ENCODE data around the gene NPY. TPM values are rescaled to one million over a fixed set of nuclear protein-coding genes. Genes with fewer than 3 reads are reported as not detected.

The NPY gene
- total RNA-seq, 4 donors from 2014 or later: not detected

DNA sequence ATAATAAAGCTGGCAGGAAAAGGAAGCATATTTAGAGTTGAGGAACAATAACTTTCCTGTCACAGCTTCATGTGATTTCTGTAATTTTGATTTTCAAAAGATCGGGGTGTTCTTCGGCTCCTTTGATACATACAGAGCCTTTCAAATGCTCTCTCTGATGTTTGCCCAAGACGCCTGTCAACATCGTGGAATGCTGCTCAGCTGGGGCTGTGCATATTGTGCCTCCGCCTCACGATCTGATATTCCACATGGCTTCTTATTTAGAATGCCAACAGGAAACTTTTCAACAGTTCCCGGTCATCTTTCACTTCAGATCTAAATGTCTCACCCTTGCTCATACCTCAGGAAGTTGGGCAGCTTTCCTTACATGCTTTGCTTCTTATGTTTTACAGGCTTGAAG, 7.3 kb downstream of the NPY start:
- Histone ChIP-seq H3K4me1 (no peaks in the 10 kb centered on the region), H3K4me3 (no peak overlapping the region), H3K27ac (no peak overlapping the region), H3K27me3 (peaks cover under 1 to 6% (median 5%) of the 10 kb centered on the region in 3 donors), H3K9me3 (no peaks in the 10 kb centered on the region), H3K36me3 (no peaks in the 10 kb centered on the region)
- DNase-seq: no peak
- in situ Hi-C loops (cut with MboI; ENCODE audit: low sequenced_read_pairs in 4 of 4) (loop anchor here in 2 of 4 donors (10.0 to 25.0 kb wide), 2 partner anchors 371 to 374 kb away; no protein-coding TSS in a partner anchor), intact Hi-C loops (cut with DNase I; ENCODE audit: low total_unique reads) (loop anchor here (2.0 kb wide), 1 partner anchor 374 kb away; no protein-coding TSS in a partner anchor)
- TF ChIP-seq, protein P1, sequence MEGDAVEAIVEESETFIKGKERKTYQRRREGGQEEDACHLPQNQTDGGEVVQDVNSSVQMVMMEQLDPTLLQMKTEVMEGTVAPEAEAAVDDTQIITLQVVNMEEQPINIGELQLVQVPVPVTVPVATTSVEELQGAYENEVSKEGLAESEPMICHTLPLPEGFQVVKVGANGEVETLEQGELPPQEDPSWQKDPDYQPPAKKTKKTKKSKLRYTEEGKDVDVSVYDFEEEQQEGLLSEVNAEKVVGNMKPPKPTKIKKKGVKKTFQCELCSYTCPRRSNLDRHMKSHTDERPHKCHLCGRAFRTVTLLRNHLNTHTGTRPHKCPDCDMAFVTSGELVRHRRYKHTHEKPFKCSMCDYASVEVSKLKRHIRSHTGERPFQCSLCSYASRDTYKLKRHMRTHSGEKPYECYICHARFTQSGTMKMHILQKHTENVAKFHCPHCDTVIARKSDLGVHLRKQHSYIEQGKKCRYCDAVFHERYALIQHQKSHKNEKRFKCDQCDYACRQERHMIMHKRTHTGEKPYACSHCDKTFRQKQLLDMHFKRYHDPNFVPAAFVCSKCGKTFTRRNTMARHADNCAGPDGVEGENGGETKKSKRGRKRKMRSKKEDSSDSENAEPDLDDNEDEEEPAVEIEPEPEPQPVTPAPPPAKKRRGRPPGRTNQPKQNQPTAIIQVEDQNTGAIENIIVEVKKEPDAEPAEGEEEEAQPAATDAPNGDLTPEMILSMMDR (IDR thresholded peaks at IDR 0.05 in 4 of 5, conservative IDR thresholded peaks at IDR 0.05 in 1 of 5): no peak
- TF ChIP-seq POLR2A (IDR thresholded peaks at IDR 0.05): no peak
- ATAC-seq: no peak

DNA sequence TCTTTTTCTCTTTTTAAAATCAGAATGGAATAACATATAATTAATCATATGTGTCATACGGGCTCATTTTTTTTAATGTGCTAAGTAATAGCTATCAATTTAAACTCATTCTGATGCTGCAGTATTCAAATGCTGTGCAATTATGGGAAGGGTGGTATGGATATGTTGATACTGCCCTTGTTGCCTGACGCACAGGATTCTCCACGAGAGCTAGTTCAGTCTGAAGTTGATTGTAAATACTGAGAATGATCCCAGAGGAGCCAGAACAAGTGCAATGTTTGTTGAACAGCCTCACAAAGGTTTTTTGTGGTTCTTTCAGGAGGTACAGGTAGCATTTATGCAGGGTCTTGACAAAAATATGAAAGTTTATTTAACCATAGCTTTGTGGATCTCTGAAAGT, 13.4 kb downstream of the NPY start:
- no peak for ATAC-seq
- Histone ChIP-seq H3K9me3 (no peaks in the 10 kb centered on the region), H3K4me1 (no peaks in the 10 kb centered on the region), H3K27me3 (no peaks in the 10 kb centered on the region), H3K4me3 (no peak overlapping the region), H3K36me3 (no peaks in the 10 kb centered on the region), H3K27ac (no peak overlapping the region)
- DNase-seq: no peak
- intact Hi-C loops (cut with DNase I; ENCODE audit: low total_unique reads): no loop called here
- in situ Hi-C loops (cut with MboI; ENCODE audit: low sequenced_read_pairs in 4 of 4): loop anchor here in 2 of 4 donors (10.0 to 25.0 kb wide), 2 partner anchors 365 to 367 kb away; no protein-coding TSS in a partner anchor
- TF ChIP-seq POLR2A (IDR thresholded peaks at IDR 0.05): no peak
- TF ChIP-seq, protein P1 (IDR thresholded peaks at IDR 0.05 in 4 of 5, conservative IDR thresholded peaks at IDR 0.05 in 1 of 5): no peak

DNA sequence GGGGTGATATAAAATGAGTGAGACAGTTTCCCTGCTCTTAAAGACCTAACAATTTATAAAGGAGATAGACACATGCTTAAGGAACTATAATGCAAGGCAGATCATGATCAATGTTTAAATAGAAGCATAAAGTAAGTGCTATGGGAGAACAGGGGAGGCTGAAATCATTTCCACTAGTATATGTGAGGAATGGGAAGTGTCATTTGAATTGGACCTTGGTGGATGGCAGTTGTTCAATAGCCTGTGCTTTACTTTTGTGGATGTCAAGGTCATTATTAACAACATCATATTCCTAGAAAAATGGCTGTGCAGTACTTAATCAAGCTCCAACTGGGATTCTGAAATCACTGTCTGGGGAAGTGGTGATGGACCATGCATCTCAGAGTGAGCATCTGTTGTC, 14.7 kb downstream of the NPY start:
- H3K4me3 ChIP-seq: no peak overlapping the region
- no peak for TF ChIP-seq POLR2A (IDR thresholded peaks at IDR 0.05)
- TF ChIP-seq, protein P1 (IDR thresholded peaks at IDR 0.05 in 4 of 5, conservative IDR thresholded peaks at IDR 0.05 in 1 of 5): no peak
- intact Hi-C loops (cut with DNase I; ENCODE audit: low total_unique reads) (no loop called here), in situ Hi-C loops (cut with MboI; ENCODE audit: low sequenced_read_pairs in 4 of 4) (loop anchor here in 2 of 4 donors (10.0 to 25.0 kb wide), 2 partner anchors 364 to 366 kb away; no protein-coding TSS in a partner anchor)
- no peaks in the 10 kb centered on the region for H3K4me1 ChIP-seq
- no peaks in the 10 kb centered on the region for H3K36me3 ChIP-seq
- H3K27ac ChIP-seq: no peak overlapping the region
- no peak for DNase-seq
- no peaks in the 10 kb centered on the region for H3K9me3 ChIP-seq
- no peaks in the 10 kb centered on the region for H3K27me3 ChIP-seq
- no peak for ATAC-seq

DNA sequence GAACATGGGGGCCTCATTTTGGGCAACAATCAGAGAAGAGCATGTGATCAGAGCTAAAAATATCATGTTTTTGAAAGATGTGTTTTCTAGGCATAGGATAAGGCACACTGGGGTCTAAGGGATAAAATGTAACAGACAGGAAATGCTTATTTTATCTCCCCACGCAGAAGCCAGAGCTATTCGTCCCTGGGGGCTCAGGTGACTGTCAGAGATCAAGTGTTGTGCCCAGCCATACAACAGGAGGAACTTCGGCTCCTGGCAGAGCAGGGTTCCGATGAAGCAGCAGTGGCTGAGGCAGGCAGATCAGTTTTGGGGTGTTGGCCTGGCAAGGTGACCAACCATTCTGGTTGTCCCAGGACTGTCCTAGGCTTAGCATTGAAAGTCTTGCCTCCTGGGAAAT, 15.2 kb downstream of the NPY start:
- intact Hi-C loops (cut with DNase I; ENCODE audit: low total_unique reads) (no loop called here), in situ Hi-C loops (cut with MboI; ENCODE audit: low sequenced_read_pairs in 4 of 4) (loop anchor here in 2 of 4 donors (10.0 to 25.0 kb wide), 2 partner anchors 363 to 366 kb away; no protein-coding TSS in a partner anchor)
- DNase-seq: no peak
- no peak for TF ChIP-seq POLR2A (IDR thresholded peaks at IDR 0.05)
- TF ChIP-seq, protein P1 (IDR thresholded peaks at IDR 0.05 in 4 of 5, conservative IDR thresholded peaks at IDR 0.05 in 1 of 5): no peak
- Histone ChIP-seq H3K4me1 (no peaks in the 10 kb centered on the region), H3K9me3 (no peaks in the 10 kb centered on the region), H3K4me3 (no peak overlapping the region), H3K27me3 (no peaks in the 10 kb centered on the region), H3K27ac (no peak overlapping the region), H3K36me3 (no peaks in the 10 kb centered on the region)
- ATAC-seq: no peak

DNA sequence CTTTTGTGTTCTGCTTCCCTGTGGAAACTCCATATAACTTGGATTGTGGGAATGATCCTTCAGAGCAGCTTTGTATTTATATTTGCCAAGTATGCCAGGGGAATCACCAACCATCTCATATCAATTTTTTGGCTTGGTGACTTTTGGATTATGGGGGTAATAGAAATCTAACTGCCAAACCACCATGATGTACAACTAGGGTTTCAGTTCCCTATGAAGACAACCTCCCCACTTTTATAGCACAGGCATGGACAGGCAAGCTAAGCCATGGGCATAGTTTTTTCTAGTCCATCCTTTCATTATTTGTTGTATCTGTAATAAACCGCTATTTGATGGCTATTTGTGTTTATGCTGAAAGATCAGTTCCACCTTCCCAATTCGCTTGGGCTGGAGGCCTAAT, 17.7 kb downstream of the NPY start:
- H3K27ac ChIP-seq: no peak overlapping the region
- no peak for ATAC-seq
- no peak overlapping the region for H3K4me3 ChIP-seq
- TF ChIP-seq, protein P1 (IDR thresholded peaks at IDR 0.05 in 4 of 5, conservative IDR thresholded peaks at IDR 0.05 in 1 of 5): no peak
- TF ChIP-seq POLR2A (IDR thresholded peaks at IDR 0.05): no peak
- no peaks in the 10 kb centered on the region for H3K4me1 ChIP-seq
- in situ Hi-C loops (cut with MboI; ENCODE audit: low sequenced_read_pairs in 4 of 4): no loop called here
- H3K27me3 ChIP-seq: no peaks in the 10 kb centered on the region
- no peaks in the 10 kb centered on the region for H3K9me3 ChIP-seq
- no peaks in the 10 kb centered on the region for H3K36me3 ChIP-seq
- intact Hi-C loops (cut with DNase I; ENCODE audit: low total_unique reads): no loop called here
- no peak for DNase-seq

All from gastrocnemius medialis (tissue), 4 donors.